Fibroblast of lung (primary cell): Measurements from ENCODE around the gene DCLRE1C. TPM values are rescaled to one million over a fixed set of nuclear protein-coding genes. Genes with fewer than 3 reads are reported as not detected.

ENCODE experiments used
- DNase-seq, 2 donors: peaks; one replicate each; pipeline versions ENCODE4 v3.0.0 to v3.0.0-alpha.2; 2010; ENCODE audit warnings: low read depth in 2 of 2
- H2AFZ ChIP-seq: 2 replicates; pipeline ENCODE4 v1.5.1; 2012; ENCODE audit warnings: low read length, control low read depth, inconsistent platforms
- H3K27ac ChIP-seq: 2 replicates; pipeline ENCODE4 v1.5.1; 2011; ENCODE audit warnings: low read length, control low read depth; ENCODE audit not compliant: insufficient read depth
- H3K27me3 ChIP-seq: 2 replicates; pipeline ENCODE4 v1.5.1; 2011; ENCODE audit warnings: mild to moderate bottlenecking, low read length; ENCODE audit not compliant: control insufficient read depth, insufficient read depth
- H3K36me3 ChIP-seq: 2 replicates; pipeline ENCODE4 v1.5.1; 2011; ENCODE audit warnings: low read length; ENCODE audit not compliant: control insufficient read depth, insufficient read depth
- H3K4me1 ChIP-seq: 2 replicates; pipeline ENCODE4 v1.5.1; 2011; ENCODE audit warnings: low read length; ENCODE audit not compliant: control insufficient read depth, insufficient read depth; ENCODE audit errors: extremely low read depth
- H3K4me2 ChIP-seq: 2 replicates; pipeline ENCODE4 v1.5.1; 2011; ENCODE audit warnings: low read length, control low read depth; ENCODE audit not compliant: insufficient read depth; ENCODE audit errors: extremely low read depth
- H3K4me3 ChIP-seq, 4 experiments: fragments of 200-600 bp in 1 of 4; sonication (generic) in 1 of 4; replicated peaks in 1 of 4; 2 replicates each; pipeline ENCODE4 v1.5.1; 2011 to 2016; ENCODE audit warnings: low read length in 4 of 4, low read depth in 3 of 4, mild to moderate bottlenecking in 3 of 4, control low read depth in 2 of 4, inconsistent platforms in 1 of 4, mixed read lengths in 1 of 4; ENCODE audit not compliant: insufficient read depth in 1 of 4; ENCODE audit errors: control extremely low read depth in 1 of 4
- H3K79me2 ChIP-seq: 2 replicates; pipeline ENCODE4 v1.5.1; 2012; ENCODE audit warnings: mild to moderate bottlenecking, low read length, inconsistent platforms; ENCODE audit not compliant: control insufficient read depth, insufficient read depth
- H3K9ac ChIP-seq: 2 replicates; pipeline ENCODE4 v1.5.1; 2011; ENCODE audit warnings: mild to moderate bottlenecking, low read length, control low read depth; ENCODE audit not compliant: insufficient read depth
- H3K9me3 ChIP-seq: 2 replicates; pipeline ENCODE4 v1.5.1; 2012; ENCODE audit warnings: low read depth, low read length; ENCODE audit not compliant: control insufficient read depth, insufficient read depth
- H4K20me1 ChIP-seq: 2 replicates; pipeline ENCODE4 v1.5.1; 2011; ENCODE audit warnings: low read length; ENCODE audit not compliant: control insufficient read depth, insufficient read depth; ENCODE audit errors: extremely low read depth
- CTCF ChIP-seq, 2 donors: IDR thresholded peaks in 1 of 2; conservative IDR thresholded peaks in 1 of 2; 1 replicate in 1 of 2; 2 replicates in 1 of 2; pipeline ENCODE4 v1.5.1; 2011 to 2012; ENCODE audit warnings: low read length in 2 of 2, control low read depth in 1 of 2, inconsistent platforms in 1 of 2, low read depth in 1 of 2, mild to moderate bottlenecking in 1 of 2
- EZH2 ChIP-seq: IDR thresholded peaks from 2 replicates; pipeline ENCODE4 v1.5.1; 2012; ENCODE audit warnings: low read length, control low read depth, mild to moderate bottlenecking; ENCODE audit errors: missing control alignments
- polyA plus RNA-seq, 2 donors: library from polyadenylated mRNA; depleted of rRNA in 1 of 2; stranded (reverse) in 1 of 2; unstranded in 1 of 2; fragments of >200 nt; gene quantifications; 2 replicates each; pipeline ENCODE4 v1.2.1, GENCODE V29; 2011 to 2012; ENCODE audit warnings: missing spikeins in 1 of 2
- total RNA-seq: library from RNA; depleted of rRNA; stranded (reverse); fragments of >200 nt; gene quantifications from 2 replicates; pipeline ENCODE4 v1.2.1, GENCODE V29; 2014

Gene DCLRE1C
- total and polyA plus RNA-seq, 2 donors (not counting 1 experiment from before 2014, with no cell fraction given), result 8.9 to 13.4 TPM

- TF ChIP-seq EZH2 (no peak), CTCF (conservative IDR thresholded peaks at IDR 0.05 in 1 of 2, IDR thresholded peaks at IDR 0.05 in 1 of 2; ENCODE audit: low read depth in 1 of 2, low read length in 2 of 2) (no peak)
- no peaks in the 10 kb centered on the region for H3K4me1 ChIP-seq
- peaks cover 23% of the 10 kb centered on the region for H3K36me3 ChIP-seq
Measured at GRCh38 chr10:14918964-14919363, 34.9 kb downstream of the DCLRE1C start.

GRCh38 chr10:14917827-14918226, 36.1 kb downstream of the DCLRE1C start:
- Histone ChIP-seq H3K4me1 (no peaks in the 10 kb centered on the region), H3K79me2 (no peaks in the 10 kb centered on the region), H4K20me1 (no peaks in the 10 kb centered on the region), H3K9me3 (no peaks in the 10 kb centered on the region), H3K4me3 (no peak overlapping the region), H3K27me3 (no peaks in the 10 kb centered on the region), H3K27ac (no peak overlapping the region), H3K9ac (no peak overlapping the region), H3K36me3 (peaks cover 19% of the 10 kb centered on the region), H3K4me2 (no peak overlapping the region), H2AFZ (no peak overlapping the region)
- DNase-seq, result no peak
- TF ChIP-seq EZH2 (no peak), CTCF (conservative IDR thresholded peaks at IDR 0.05 in 1 of 2, IDR thresholded peaks at IDR 0.05 in 1 of 2; ENCODE audit: low read depth in 1 of 2, low read length in 2 of 2) (no peak)

More at GRCh38 chr10:14918964-14919363, 34.9 kb downstream of the DCLRE1C start:
- H3K9ac ChIP-seq, result no peak overlapping the region
- no peak overlapping the region for H3K4me3 ChIP-seq
- DNase-seq, result peak in 1 of 2 donors; percentile 11
- H3K4me2 ChIP-seq, result no peak overlapping the region
- no peak overlapping the region for H2AFZ ChIP-seq
- no peaks in the 10 kb centered on the region for H4K20me1 ChIP-seq
- H3K9me3 ChIP-seq, result no peaks in the 10 kb centered on the region
- H3K79me2 ChIP-seq, result no peaks in the 10 kb centered on the region
- H3K27me3 ChIP-seq, result no peaks in the 10 kb centered on the region
- H3K27ac ChIP-seq, result no peak overlapping the region

GRCh38 chr10:14916600-14916999, 37.3 kb downstream of the DCLRE1C start:
- H3K9me3 ChIP-seq, result no peaks in the 10 kb centered on the region
- no peak overlapping the region for H3K27ac ChIP-seq
- no peaks in the 10 kb centered on the region for H3K4me1 ChIP-seq
- no peaks in the 10 kb centered on the region for H3K27me3 ChIP-seq
- no peak for TF ChIP-seq EZH2
- no peak for TF ChIP-seq CTCF (conservative IDR thresholded peaks at IDR 0.05 in 1 of 2, IDR thresholded peaks at IDR 0.05 in 1 of 2; ENCODE audit: low read depth in 1 of 2, low read length in 2 of 2)
- no peaks in the 10 kb centered on the region for H3K79me2 ChIP-seq
- no peak overlapping the region for H2AFZ ChIP-seq
- H3K4me3 ChIP-seq, result no peak overlapping the region
- DNase-seq, result no peak
- no peak overlapping the region for H3K9ac ChIP-seq
- peaks cover 13% of the 10 kb centered on the region for H3K36me3 ChIP-seq
- no peaks in the 10 kb centered on the region for H4K20me1 ChIP-seq
- no peak overlapping the region for H3K4me2 ChIP-seq
